GM12878 (cell line): Measurements from ENCODE around the gene TSPEAR. TPM values are rescaled to one million over a fixed set of nuclear protein-coding genes. Genes with fewer than 3 reads are reported as not detected.

ENCODE experiments used
- ATAC-seq: fragments of 200-7000 bp; cut with Tn5 transposase; 3 replicates; pipeline ENCODE4 v1.9.1; 2020; ENCODE audit warnings: mild to moderate bottlenecking, moderate library complexity
- BruUV-seq: library from RNA; stranded (reverse); fragments of 400-500 nt; replicated peaks from 2 replicates; lab custom pipeline; 2021; lab: Mats Ljungman, UMichigan
- CTCF ChIA-PET: fragments of 300-600 bp; sonication (Branson Sonifier 250); formaldehyde crosslinking; extraction: SDS; loops from one replicate; lab custom pipeline; 2021; ENCODE audit warnings: inconsistent platforms; lab: Yijun Ruan, JAX
- POLR2A ChIA-PET: fragments of 350-600 bp; formaldehyde crosslinking; extraction: SDS; loops from one replicate; lab custom pipeline; 2021; ENCODE audit warnings: inconsistent platforms; lab: Charles Lee
- RAD21 ChIA-PET: fragments of 300-600 bp; sonication (Branson Sonifier 250); formaldehyde crosslinking; loops from one replicate; lab custom pipeline; 2023; ENCODE audit warnings: antibody characterized with exemption; ENCODE audit not compliant: unreplicated experiment; lab: Charles Lee
- SMC1A ChIA-PET: fragments of 300-600 bp; sonication (Branson Sonifier 250); formaldehyde crosslinking; loops from one replicate; lab custom pipeline; 2023; ENCODE audit not compliant: unreplicated experiment, uncharacterized antibody; lab: Charles Lee
- DNase-seq: peaks from one replicate; pipeline ENCODE4 v3.0.0-alpha.2; 2011; ENCODE audit warnings: low read depth, low spot score
- FAIRE-seq: peaks from 3 replicates; lab custom pipeline; 2011; peaks lifted over from hg19 to GRCh38; lab: Jason Lieb, UNC
- H2AFZ ChIP-seq: 2 replicates; pipeline ENCODE4 v1.6.0; 2011; ENCODE audit warnings: low read depth, low read length, control low read depth; ENCODE audit not compliant: control insufficient read depth
- H3K27ac ChIP-seq: 2 replicates; pipeline ENCODE4 v1.5.1; 2011; ENCODE audit warnings: control low read depth; ENCODE audit not compliant: control insufficient read depth, insufficient read depth
- H3K27me3 ChIP-seq, 2 experiments: replicated peaks in 1 of 2; 2 replicates each; pipeline versions ENCODE4 v1.6.0 to v1.6.1; 2011; ENCODE audit warnings: low read length in 1 of 2; ENCODE audit not compliant: control insufficient read depth in 2 of 2, insufficient read depth in 2 of 2
- H3K36me3 ChIP-seq, 2 experiments: 2 replicates each; pipeline ENCODE4 v1.5.1; 2011; ENCODE audit warnings: low read length in 1 of 2; ENCODE audit not compliant: control insufficient read depth in 2 of 2, insufficient read depth in 2 of 2
- H3K4me1 ChIP-seq: 2 replicates; pipeline ENCODE4 v1.6.1; 2011; ENCODE audit warnings: mild to moderate bottlenecking, low read length, moderate library complexity, mixed read lengths; ENCODE audit not compliant: control insufficient read depth, insufficient read depth
- H3K4me2 ChIP-seq: 2 replicates; pipeline ENCODE4 v1.6.0; 2011; ENCODE audit warnings: control low read depth; ENCODE audit not compliant: control insufficient read depth, insufficient read depth
- H3K4me3 ChIP-seq: fragments of 200-600 bp; sonication (generic); 2 replicates; pipeline ENCODE4 v1.5.1; 2016
- H3K79me2 ChIP-seq: 2 replicates; pipeline ENCODE4 v1.6.0; 2011; ENCODE audit warnings: low read length; ENCODE audit not compliant: control insufficient read depth, insufficient read depth
- H3K9ac ChIP-seq: 2 replicates; pipeline ENCODE4 v1.8.0; 2011; ENCODE audit warnings: low read length, control low read depth, mixed read lengths; ENCODE audit not compliant: control insufficient read depth, insufficient read depth
- H3K9me3 ChIP-seq: replicated peaks from 3 replicates; pipeline ENCODE4 v1.5.1; 2011; ENCODE audit warnings: mild to moderate bottlenecking, low read length; ENCODE audit not compliant: control insufficient read depth, insufficient read depth
- H4K20me1 ChIP-seq: 2 replicates; pipeline ENCODE4 v1.6.0; 2011; ENCODE audit not compliant: control insufficient read depth, insufficient read depth
- CREM ChIP-seq: IDR thresholded peaks from 2 replicates; pipeline ENCODE4 v1.6.1; 2014; ENCODE audit warnings: antibody characterized with exemption, low read depth
- IRF4 ChIP-seq: IDR thresholded peaks from 2 replicates; pipeline ENCODE4 v1.6.1; 2011; ENCODE audit warnings: low read depth, low read length
- JUND ChIP-seq: IDR thresholded peaks from 2 replicates; pipeline ENCODE4 v1.6.1; 2012; ENCODE audit warnings: low read depth, mild to moderate bottlenecking, low read length, improper control_type of control experiment, moderate library complexity
- MXI1 ChIP-seq: fragments of 150-350 bp; IDR thresholded peaks from 2 replicates; pipeline ENCODE4 v1.6.1; 2011; ENCODE audit warnings: low read depth, mild to moderate bottlenecking, inconsistent platforms, low read length, improper control_type of control experiment
- NFYA ChIP-seq: IDR thresholded peaks from 2 replicates; pipeline ENCODE4 v1.6.1; 2011; ENCODE audit warnings: low read depth, mild to moderate bottlenecking, low read length, improper control_type of control experiment, borderline replicate concordance
- NRF1 ChIP-seq: conservative IDR thresholded peaks from 2 replicates; pipeline ENCODE4 v1.6.1; 2011; ENCODE audit warnings: mild to moderate bottlenecking, low read depth, low read length, improper control_type of control experiment
- PML ChIP-seq: IDR thresholded peaks from 2 replicates; pipeline ENCODE4 v1.6.1; 2012; ENCODE audit warnings: low read length, inconsistent platforms
- POLR2AphosphoS5 ChIP-seq: IDR thresholded peaks from 2 replicates; pipeline ENCODE4 v1.6.1; 2011; ENCODE audit warnings: mild to moderate bottlenecking, low read length, inconsistent platforms
- ZBTB33 ChIP-seq: fragments of 450-650 bp; IDR thresholded peaks from 2 replicates; pipeline ENCODE4 v1.6.1; 2017; ENCODE audit warnings: mild to moderate bottlenecking
- ZNF622 ChIP-seq: fragments of 450-650 bp; IDR thresholded peaks from 2 replicates; pipeline ENCODE4 v1.6.1; 2017; ENCODE audit warnings: mild to moderate bottlenecking, inconsistent platforms
- WGBS: methylation state at CpG from one replicate; pipeline ENCODE4 v1.1.6; 2016; ENCODE audit warnings: low lambda C conversion rate; ENCODE audit not compliant: insufficient replicate concordance, insufficient coverage; ENCODE audit errors: missing lambda C conversion rate; 5-methylcytosine and 5-hydroxymethylcytosine counted together
- in situ Hi-C: fragments of 300-500 bp; cut with MboI; formaldehyde crosslinking; loops from 9 replicates; pipeline ENCODE4 v1.14.3; 2018; ENCODE audit warnings: mixed read lengths
- intact Hi-C: fragments of 100-400 bp; cut with micrococcal nuclease; formaldehyde crosslinking; loops from one replicate; pipeline ENCODE4 v1.14.2; 2022; ENCODE audit not compliant: unreplicated experiment
- polyA plus RNA-seq, 11 experiments: library from polyadenylated mRNA; depleted of rRNA in 4 of 11; unstranded in 6 of 11; stranded (reverse) in 5 of 11; fragments of >200 nt; fragmentation: Nextera tagmentation in 4 of 11; fragmentation: Illumina TruSeq in 1 of 11; extraction: Ambion mirVana in 4 of 11; extraction: Trizol in 1 of 11; gene quantifications; 1 replicate in 1 of 11; 2 replicates in 10 of 11; pipeline versions ENCODE4 v1.2.1 to v1.2.3, GENCODE V29; 2011 to 2016; ENCODE audit warnings: inconsistent platforms in 2 of 11, missing spikeins in 2 of 11, low read depth in 1 of 11
- total RNA-seq, 4 experiments: library from RNA; depleted of rRNA in 3 of 4; stranded (reverse); fragments of >200 nt in 3 of 4; fragmentation: Illumina TruSeq in 1 of 4; extraction: Trizol in 1 of 4; gene quantifications; 2 replicates each; pipeline versions ENCODE4 v1.2.1 to v1.2.3, GENCODE V29; 2013 to 2021
- TF ChIP-seq, protein P1 (sequence below): fragments of 450-650 bp; IDR thresholded peaks from 2 replicates; pipeline ENCODE4 v1.6.1; 2018; ENCODE audit warnings: mild to moderate bottlenecking, low read depth, moderate library complexity; ENCODE audit not compliant: partially characterized antibody
- TF ChIP-seq, protein P2 (sequence below): fragments of 450-650 bp; IDR thresholded peaks from 2 replicates; pipeline ENCODE4 v1.6.1; 2014; ENCODE audit warnings: mild to moderate bottlenecking
- TF ChIP-seq, protein P3 (sequence below): IDR thresholded peaks from 2 replicates; pipeline ENCODE4 v1.6.1; 2012; ENCODE audit warnings: low read depth, low read length, improper control_type of control experiment

TSPEAR gene
- total and polyA plus RNA-seq, 10 of the 15 experiments (the other 5 are each of a cell fraction or from before 2014, with no cell fraction given), result not detected

DNA sequence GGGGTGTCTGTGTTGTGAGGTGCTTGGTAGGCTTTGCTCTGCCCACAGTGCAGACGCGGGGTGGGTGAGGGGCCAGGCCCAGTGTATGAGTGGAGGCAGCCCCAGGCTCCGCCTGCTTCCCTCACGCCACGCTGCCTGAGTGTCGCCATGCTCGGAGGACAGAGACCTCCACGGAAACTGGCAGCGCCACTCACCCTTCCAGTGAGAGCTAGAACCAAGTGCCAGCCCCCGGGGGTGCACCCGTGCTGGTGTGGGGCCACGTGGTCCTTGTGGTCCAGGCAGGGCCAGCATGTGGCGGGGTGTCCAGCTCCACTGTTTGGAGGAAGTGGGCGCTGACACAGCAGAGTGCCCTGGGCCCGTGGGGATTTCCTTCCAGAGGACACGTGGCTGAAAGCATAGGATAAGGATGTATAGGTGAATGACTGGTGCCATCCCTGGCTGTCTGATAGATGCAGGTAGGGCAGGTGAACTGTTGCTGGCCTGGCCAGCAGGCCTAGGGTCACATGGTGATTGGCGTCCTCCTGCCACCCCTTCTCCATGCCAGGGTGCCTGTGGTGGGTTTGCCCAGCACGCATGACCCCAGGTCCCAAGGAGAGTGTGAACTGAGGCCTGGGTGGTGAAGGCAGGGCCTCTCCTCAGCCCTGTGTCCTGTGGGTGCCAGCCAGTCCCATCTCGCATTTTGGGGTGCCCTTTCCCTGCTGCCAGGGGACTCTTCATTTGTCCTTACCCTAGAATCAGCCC is 252.2 kb downstream of the TSPEAR start (continued):
- TF ChIP-seq, protein P1, sequence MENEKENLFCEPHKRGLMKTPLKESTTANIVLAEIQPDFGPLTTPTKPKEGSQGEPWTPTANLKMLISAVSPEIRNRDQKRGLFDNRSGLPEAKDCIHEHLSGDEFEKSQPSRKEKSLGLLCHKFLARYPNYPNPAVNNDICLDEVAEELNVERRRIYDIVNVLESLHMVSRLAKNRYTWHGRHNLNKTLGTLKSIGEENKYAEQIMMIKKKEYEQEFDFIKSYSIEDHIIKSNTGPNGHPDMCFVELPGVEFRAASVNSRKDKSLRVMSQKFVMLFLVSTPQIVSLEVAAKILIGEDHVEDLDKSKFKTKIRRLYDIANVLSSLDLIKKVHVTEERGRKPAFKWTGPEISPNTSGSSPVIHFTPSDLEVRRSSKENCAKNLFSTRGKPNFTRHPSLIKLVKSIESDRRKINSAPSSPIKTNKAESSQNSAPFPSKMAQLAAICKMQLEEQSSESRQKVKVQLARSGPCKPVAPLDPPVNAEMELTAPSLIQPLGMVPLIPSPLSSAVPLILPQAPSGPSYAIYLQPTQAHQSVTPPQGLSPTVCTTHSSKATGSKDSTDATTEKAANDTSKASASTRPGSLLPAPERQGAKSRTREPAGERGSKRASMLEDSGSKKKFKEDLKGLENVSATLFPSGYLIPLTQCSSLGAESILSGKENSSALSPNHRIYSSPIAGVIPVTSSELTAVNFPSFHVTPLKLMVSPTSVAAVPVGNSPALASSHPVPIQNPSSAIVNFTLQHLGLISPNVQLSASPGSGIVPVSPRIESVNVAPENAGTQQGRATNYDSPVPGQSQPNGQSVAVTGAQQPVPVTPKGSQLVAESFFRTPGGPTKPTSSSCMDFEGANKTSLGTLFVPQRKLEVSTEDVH, result no peak
- TF ChIP-seq PML (no peak), ZBTB33 (no peak), POLR2AphosphoS5 (no peak)

GRCh38 chr21:44456915-44457736 is 254.2 kb downstream of the TSPEAR start:
- 92% methylated on average over 39 of the region's 44 CpGs for whole genome bisulfite sequencing
- TF ChIP-seq, protein P2, sequence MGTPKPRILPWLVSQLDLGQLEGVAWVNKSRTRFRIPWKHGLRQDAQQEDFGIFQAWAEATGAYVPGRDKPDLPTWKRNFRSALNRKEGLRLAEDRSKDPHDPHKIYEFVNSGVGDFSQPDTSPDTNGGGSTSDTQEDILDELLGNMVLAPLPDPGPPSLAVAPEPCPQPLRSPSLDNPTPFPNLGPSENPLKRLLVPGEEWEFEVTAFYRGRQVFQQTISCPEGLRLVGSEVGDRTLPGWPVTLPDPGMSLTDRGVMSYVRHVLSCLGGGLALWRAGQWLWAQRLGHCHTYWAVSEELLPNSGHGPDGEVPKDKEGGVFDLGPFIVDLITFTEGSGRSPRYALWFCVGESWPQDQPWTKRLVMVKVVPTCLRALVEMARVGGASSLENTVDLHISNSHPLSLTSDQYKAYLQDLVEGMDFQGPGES, result no peak
- no peak for TF ChIP-seq MXI1
- no peak for TF ChIP-seq JUND
- TF ChIP-seq ZNF622, result no peak
- no peak for TF ChIP-seq CREM
- TF ChIP-seq, protein P3, sequence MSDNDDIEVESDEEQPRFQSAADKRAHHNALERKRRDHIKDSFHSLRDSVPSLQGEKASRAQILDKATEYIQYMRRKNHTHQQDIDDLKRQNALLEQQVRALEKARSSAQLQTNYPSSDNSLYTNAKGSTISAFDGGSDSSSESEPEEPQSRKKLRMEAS, result no peak
- TF ChIP-seq ZBTB33, result no peak
- TF ChIP-seq IRF4, result no peak
- no peak for TF ChIP-seq NFYA
- no peak for TF ChIP-seq NRF1

More at GRCh38 chr21:44456915-44457736, 254.2 kb downstream of the TSPEAR start:
- SMC1A ChIA-PET, result no interaction called here
- DNase-seq, result no peak
- no peak for FAIRE-seq
- RAD21 ChIA-PET, result no interaction called here
- H3K27ac ChIP-seq, result no peak overlapping the region
- H2AFZ ChIP-seq, result no peak overlapping the region
- H3K4me1 ChIP-seq, result no peaks in the 10 kb centered on the region
- no peaks in the 10 kb centered on the region for H3K27me3 ChIP-seq
- no peak overlapping the region for H3K4me2 ChIP-seq
- H3K4me3 ChIP-seq, result no peak overlapping the region
- BruUV-seq, result no TSS peak
- intact Hi-C loops (no loop called here), in situ Hi-C loops (no loop called here)
- no peak overlapping the region for H3K9ac ChIP-seq
- H3K9me3 ChIP-seq, result no peaks in the 10 kb centered on the region; the same call in 2 of the 3 replicates
- no peaks in the 10 kb centered on the region for H3K36me3 ChIP-seq
- H3K79me2 ChIP-seq, result no peaks in the 10 kb centered on the region
- no peaks in the 10 kb centered on the region for H4K20me1 ChIP-seq
- ATAC-seq, result no peak
- CTCF ChIA-PET, result no interaction called here
- POLR2A ChIA-PET, result no interaction called here
